Natural killer cell (primary cell): Measurements from ENCODE around the gene L3MBTL4. TPM values are rescaled to one million over a fixed set of nuclear protein-coding genes. Genes with fewer than 3 reads are reported as not detected.

Experiments
- ATAC-seq, 3 donors: fragments of 150-1000 bp in 2 of 3; fragments of 200-7000 bp in 1 of 3; cut with Tn5 transposase; 1 replicate in 1 of 3; 2 replicates in 2 of 3; pipeline ENCODE4 v1.10.0; 2021; ENCODE audit warnings: mild to moderate bottlenecking in 2 of 3, moderate library complexity in 2 of 3
- DNase-seq, 2 donors: peaks; one replicate each; pipeline versions ENCODE4 v3.0.0 to v3.0.0-alpha.2; 2013 to 2021; ENCODE audit warnings: mixed read lengths in 1 of 2
- H3K27ac ChIP-seq: one replicate; pipeline ENCODE4 v1.5.1; 2013; ENCODE audit warnings: mild to moderate bottlenecking, low read length
- H3K27me3 ChIP-seq: one replicate; pipeline ENCODE4 v1.6.1; 2013; ENCODE audit warnings: low read length; ENCODE audit not compliant: control insufficient read depth, insufficient read depth
- H3K36me3 ChIP-seq: one replicate; pipeline ENCODE4 v1.6.1; 2013; ENCODE audit warnings: low read length; ENCODE audit not compliant: control insufficient read depth, insufficient read depth
- H3K4me1 ChIP-seq: one replicate; pipeline ENCODE4 v1.6.1; 2013; ENCODE audit warnings: low read length; ENCODE audit not compliant: control insufficient read depth, insufficient read depth
- H3K4me3 ChIP-seq: one replicate; pipeline ENCODE4 v1.5.1; 2013; ENCODE audit warnings: low read length
- H3K9me3 ChIP-seq: one replicate; pipeline ENCODE4 v1.6.1; 2013; ENCODE audit warnings: low read length; ENCODE audit not compliant: control insufficient read depth, insufficient read depth
- H3K27ac Mint-ChIP-seq, 2 donors: one replicate each; pipeline ENCODE4 v1.8.0; 2022; ENCODE audit warnings: mild to moderate bottlenecking in 2 of 2, mixed read lengths in 2 of 2, moderate library complexity in 1 of 2
- H3K27me3 Mint-ChIP-seq, 2 donors: one replicate each; pipeline ENCODE4 v1.8.0; 2022; ENCODE audit warnings: low read depth in 2 of 2, mixed read lengths in 2 of 2
- H3K36me3 Mint-ChIP-seq: one replicate; pipeline ENCODE4 v1.8.0; 2022; ENCODE audit warnings: mixed read lengths
- H3K4me1 Mint-ChIP-seq, 2 donors: one replicate each; pipeline ENCODE4 v1.8.0; 2022; ENCODE audit warnings: mixed read lengths in 2 of 2
- H3K4me3 Mint-ChIP-seq: one replicate; pipeline ENCODE4 v1.8.0; 2022; ENCODE audit warnings: mild to moderate bottlenecking, moderate library complexity, mixed read lengths
- H3K9me3 Mint-ChIP-seq, 2 donors: one replicate each; pipeline ENCODE4 v1.8.0; 2022; ENCODE audit warnings: mixed read lengths in 2 of 2
- CTCF ChIP-seq: fragments of 200-600 bp; IDR thresholded peaks from one replicate; pipeline ENCODE4 v1.8.0; 2022; ENCODE audit warnings: antibody characterized with exemption
- WGBS: methylation state at CpG from one replicate; pipeline ENCODE4 v1.1.7; 2013; ENCODE audit warnings: missing lambda C conversion rate; ENCODE audit not compliant: insufficient coverage; 5-methylcytosine and 5-hydroxymethylcytosine counted together
- intact Hi-C: fragments of 100-400 bp; cut with micrococcal nuclease; formaldehyde crosslinking; loops from one replicate; pipeline ENCODE4 v1.14.2; 2022
- total RNA-seq, 4 donors: library from RNA; stranded (reverse); fragments of 120-200 nt in 1 of 4; gene quantifications; one replicate each; pipeline versions ENCODE4 v1.2.3 to v1.2.4, GENCODE V29; 2013 to 2022

The L3MBTL4 gene
- total RNA-seq, 3 donors from 2014 or later (not counting 1 experiment from before 2014, with no cell fraction given) = 27.9 to 34.2 (median 30.0) TPM

GRCh38 chr18:6215888-6216287 lies 198.8 kb downstream of the L3MBTL4 start:
- Mint-ChIP-seq H3K4me1 (no peaks in the 10 kb centered on the region), H3K27ac (no peak overlapping the region), H3K9me3 (no peaks in the 10 kb centered on the region), H3K36me3 (no peaks in the 10 kb centered on the region), H3K27me3 (no peaks in the 10 kb centered on the region), H3K4me3 (no peak overlapping the region)
- Histone ChIP-seq H3K27me3 (no peaks in the 10 kb centered on the region), H3K4me1 (no peaks in the 10 kb centered on the region), H3K36me3 (no peaks in the 10 kb centered on the region), H3K27ac (no peak overlapping the region), H3K9me3 (no peaks in the 10 kb centered on the region), H3K4me3 (no peak overlapping the region)
- no peak for DNase-seq
- no peak for ATAC-seq
- 84% methylated on average over 2 of the region's 2 CpGs for WGBS
- intact Hi-C loops = no loop called here
- no peak for TF ChIP-seq CTCF

GRCh38 chr18:6211174-6211504 lies 203.6 kb downstream of the L3MBTL4 start:
- intact Hi-C loops = no loop called here
- no peaks in the 10 kb centered on the region for H3K27me3 ChIP-seq
- no peak overlapping the region for H3K27ac ChIP-seq
- WGBS = no CpG with 5 or more reads among the region's 1 CpG
- no peak overlapping the region for H3K4me3 ChIP-seq
- H3K36me3 ChIP-seq = no peaks in the 10 kb centered on the region
- no peak for DNase-seq
- no peaks in the 10 kb centered on the region for H3K27me3 Mint-ChIP-seq
- H3K9me3 ChIP-seq = no peaks in the 10 kb centered on the region
- no peaks in the 10 kb centered on the region for H3K4me1 ChIP-seq
- H3K4me3 Mint-ChIP-seq = no peak overlapping the region
- no peaks in the 10 kb centered on the region for H3K36me3 Mint-ChIP-seq
- no peak for TF ChIP-seq CTCF
- H3K27ac Mint-ChIP-seq = no peak overlapping the region
- no peaks in the 10 kb centered on the region for H3K9me3 Mint-ChIP-seq
- ATAC-seq = no peak
- no peaks in the 10 kb centered on the region for H3K4me1 Mint-ChIP-seq

GRCh38 chr18:6210349-6211173 lies 204.2 kb downstream of the L3MBTL4 start:
- no peak overlapping the region for H3K4me3 Mint-ChIP-seq
- H3K4me3 ChIP-seq = no peak overlapping the region
- H3K27me3 ChIP-seq = no peaks in the 10 kb centered on the region
- DNase-seq (no peak), ATAC-seq (no peak)
- intact Hi-C loops = no loop called here
- 100% methylated on average over 1 of the region's 3 CpGs for WGBS
- no peaks in the 10 kb centered on the region for H3K36me3 Mint-ChIP-seq
- no peak overlapping the region for H3K27ac ChIP-seq
- no peaks in the 10 kb centered on the region for H3K27me3 Mint-ChIP-seq
- H3K27ac Mint-ChIP-seq = no peak overlapping the region
- no peaks in the 10 kb centered on the region for H3K36me3 ChIP-seq
- TF ChIP-seq CTCF = no peak
- H3K9me3 Mint-ChIP-seq = no peaks in the 10 kb centered on the region
- no peaks in the 10 kb centered on the region for H3K4me1 Mint-ChIP-seq
- no peaks in the 10 kb centered on the region for H3K4me1 ChIP-seq
- no peaks in the 10 kb centered on the region for H3K9me3 ChIP-seq

GRCh38 chr18:6207941-6208340 lies 206.8 kb downstream of the L3MBTL4 start:
- H3K9me3 ChIP-seq = no peaks in the 10 kb centered on the region
- H3K36me3 ChIP-seq = no peaks in the 10 kb centered on the region
- Mint-ChIP-seq H3K4me3 (no peak overlapping the region), H3K27ac (no peak overlapping the region), H3K4me1 (no peaks in the 10 kb centered on the region), H3K36me3 (no peaks in the 10 kb centered on the region), H3K27me3 (no peaks in the 10 kb centered on the region), H3K9me3 (no peaks in the 10 kb centered on the region)
- intact Hi-C loops = no loop called here
- ATAC-seq = no peak
- no peaks in the 10 kb centered on the region for H3K4me1 ChIP-seq
- no peaks in the 10 kb centered on the region for H3K27me3 ChIP-seq
- no peak for DNase-seq
- H3K27ac ChIP-seq = no peak overlapping the region
- TF ChIP-seq CTCF = no peak
- no peak overlapping the region for H3K4me3 ChIP-seq
- 93% methylated on average over 2 of the region's 3 CpGs for WGBS
